DOHH2 (cell line): ENCODE measurements around the gene DEPDC1.

Experiments
- H3F3A ChIP-seq: fragments of 200-600 bp; sonication (generic), shearing (Covaris generic); 2 replicates; pipeline ENCODE4 v1.6.0; 2016; ENCODE audit warnings: antibody characterized with exemption, mild to moderate bottlenecking; ENCODE audit not compliant: control insufficient read depth, insufficient read depth
- H3K27ac ChIP-seq: fragments of 200-600 bp; sonication (generic); 2 replicates; pipeline ENCODE4 v1.5.1; 2014; ENCODE audit warnings: low read depth, mild to moderate bottlenecking, low read length, moderate library complexity
- H3K27me3 ChIP-seq: fragments of 200-600 bp; sonication (generic); 2 replicates; pipeline ENCODE4 v1.6.1; 2014; ENCODE audit warnings: mild to moderate bottlenecking, low read length, mixed read lengths; ENCODE audit not compliant: control insufficient read depth
- H3K36me3 ChIP-seq: fragments of 200-600 bp; sonication (generic); 2 replicates; pipeline ENCODE4 v1.6.1; 2014; ENCODE audit warnings: mild to moderate bottlenecking, low read length, moderate library complexity, mixed read lengths; ENCODE audit not compliant: control insufficient read depth
- H3K4me1 ChIP-seq: fragments of 200-600 bp; sonication (generic); 2 replicates; pipeline ENCODE4 v1.6.1; 2014; ENCODE audit warnings: mild to moderate bottlenecking, low read length, mixed read lengths; ENCODE audit not compliant: control insufficient read depth
- H3K4me2 ChIP-seq: fragments of 200-600 bp; sonication (generic); 2 replicates; pipeline ENCODE4 v1.6.0; 2014; ENCODE audit warnings: mild to moderate bottlenecking, low read length, moderate library complexity
- H3K4me3 ChIP-seq: fragments of 200-600 bp; sonication (generic); 2 replicates; pipeline ENCODE4 v1.5.1; 2014; ENCODE audit warnings: mild to moderate bottlenecking, low read length, mixed read lengths
- H3K79me2 ChIP-seq: fragments of 200-600 bp; sonication (generic); 2 replicates; pipeline ENCODE4 v1.6.1; 2014; ENCODE audit warnings: mild to moderate bottlenecking, low read length, mixed read lengths; ENCODE audit not compliant: control insufficient read depth
- H3K9me2 ChIP-seq: fragments of 200-600 bp; sonication (generic); replicated peaks from 2 replicates; pipeline ENCODE4 v1.6.1; 2014; ENCODE audit warnings: mild to moderate bottlenecking, low read length, mixed read lengths; ENCODE audit not compliant: control insufficient read depth
- H3K9me3 ChIP-seq: fragments of 200-600 bp; sonication (generic); 2 replicates; pipeline ENCODE4 v1.6.1; 2014; ENCODE audit warnings: antibody characterized with exemption, low read length, mixed read lengths; ENCODE audit not compliant: control insufficient read depth, insufficient read depth
- H4K20me1 ChIP-seq: fragments of 200-600 bp; sonication (generic); 2 replicates; pipeline ENCODE4 v1.6.0; 2014; ENCODE audit warnings: low read depth, mild to moderate bottlenecking, antibody characterized with exemption, low read length, moderate library complexity; ENCODE audit not compliant: control insufficient read depth, insufficient read depth
- EZH2phosphoT487 ChIP-seq: fragments of 200-600 bp; sonication (generic); IDR thresholded peaks from 2 replicates; pipeline ENCODE4 v1.6.1; 2017; ENCODE audit warnings: borderline replicate concordance, mild to moderate bottlenecking, antibody characterized with exemption, low read length, moderate library complexity, mixed read lengths
- TF ChIP-seq, protein P1 (sequence below): fragments of 200-600 bp; sonication (generic); IDR thresholded peaks from one replicate; pipeline ENCODE4 v1.5.1; 2014; ENCODE audit warnings: antibody characterized with exemption, mild to moderate bottlenecking, low read depth, low read length; ENCODE audit not compliant: poor library complexity, severe bottlenecking

DEPDC1 gene

DNA sequence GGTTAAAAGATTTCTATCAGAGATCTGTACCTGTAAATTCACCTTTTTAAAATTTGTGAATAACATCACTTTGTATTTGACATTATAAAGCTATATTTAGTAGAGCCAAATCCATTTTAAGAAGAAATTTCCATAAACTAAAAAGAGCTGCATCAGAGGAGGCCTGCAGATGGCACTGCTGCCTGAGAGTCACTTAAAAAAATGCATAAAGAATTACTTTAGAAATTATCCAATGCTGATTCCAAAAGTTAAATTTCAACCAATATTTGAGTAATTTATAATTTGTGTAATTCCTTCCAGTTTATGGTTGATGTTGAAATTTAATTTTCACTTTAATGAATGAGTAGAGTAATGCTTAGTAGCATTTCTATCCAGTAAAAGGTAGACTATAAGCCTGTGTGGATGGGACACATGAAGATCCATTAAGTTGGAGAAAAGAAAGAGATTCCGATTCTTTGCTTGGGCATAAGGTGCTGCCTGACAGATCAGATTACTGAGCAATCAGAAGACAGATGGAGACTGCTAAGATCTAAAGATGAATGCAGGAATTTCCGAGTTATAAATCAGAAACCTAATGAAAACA, 26.4 kb downstream of the DEPDC1 start:
- Histone ChIP-seq H3K27me3 (no peaks in the 10 kb centered on the region), H3K79me2 (no peaks in the 10 kb centered on the region), H4K20me1 (no peaks in the 10 kb centered on the region), H3F3A (peaks cover 23% of the 10 kb centered on the region), H3K4me3 (no peak overlapping the region), H3K27ac (no peak overlapping the region), H3K9me2 (no peaks in the 10 kb centered on the region), H3K4me2 (no peak overlapping the region), H3K4me1 (peaks cover 7% of the 10 kb centered on the region), H3K36me3 (peaks cover 15% of the 10 kb centered on the region), H3K9me3 (no peaks in the 10 kb centered on the region)
- no peak for TF ChIP-seq EZH2phosphoT487
- TF ChIP-seq, protein P1, sequence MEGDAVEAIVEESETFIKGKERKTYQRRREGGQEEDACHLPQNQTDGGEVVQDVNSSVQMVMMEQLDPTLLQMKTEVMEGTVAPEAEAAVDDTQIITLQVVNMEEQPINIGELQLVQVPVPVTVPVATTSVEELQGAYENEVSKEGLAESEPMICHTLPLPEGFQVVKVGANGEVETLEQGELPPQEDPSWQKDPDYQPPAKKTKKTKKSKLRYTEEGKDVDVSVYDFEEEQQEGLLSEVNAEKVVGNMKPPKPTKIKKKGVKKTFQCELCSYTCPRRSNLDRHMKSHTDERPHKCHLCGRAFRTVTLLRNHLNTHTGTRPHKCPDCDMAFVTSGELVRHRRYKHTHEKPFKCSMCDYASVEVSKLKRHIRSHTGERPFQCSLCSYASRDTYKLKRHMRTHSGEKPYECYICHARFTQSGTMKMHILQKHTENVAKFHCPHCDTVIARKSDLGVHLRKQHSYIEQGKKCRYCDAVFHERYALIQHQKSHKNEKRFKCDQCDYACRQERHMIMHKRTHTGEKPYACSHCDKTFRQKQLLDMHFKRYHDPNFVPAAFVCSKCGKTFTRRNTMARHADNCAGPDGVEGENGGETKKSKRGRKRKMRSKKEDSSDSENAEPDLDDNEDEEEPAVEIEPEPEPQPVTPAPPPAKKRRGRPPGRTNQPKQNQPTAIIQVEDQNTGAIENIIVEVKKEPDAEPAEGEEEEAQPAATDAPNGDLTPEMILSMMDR, result peak; percentile 79

DNA sequence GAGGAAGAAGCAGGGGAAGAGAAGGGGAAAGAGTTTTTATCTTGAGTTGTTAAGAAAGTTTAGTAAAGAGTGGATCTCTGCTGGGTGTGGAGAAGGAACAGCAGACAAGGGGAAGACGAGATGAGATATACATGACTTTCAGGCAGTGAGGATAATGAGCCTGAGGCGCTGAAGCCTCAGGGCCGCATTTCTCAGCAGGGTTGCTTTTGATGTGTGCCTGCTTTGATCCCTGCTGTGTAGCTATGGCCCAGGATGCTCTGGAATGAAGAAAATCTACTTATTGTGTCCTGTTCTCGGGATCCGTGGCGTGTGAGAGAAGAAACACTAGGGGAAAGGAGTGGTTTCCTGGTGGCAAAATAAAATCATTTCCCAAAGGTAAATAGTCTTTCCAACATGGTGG, 32.0 kb downstream of the DEPDC1 start:
- H4K20me1 ChIP-seq, result no peaks in the 10 kb centered on the region
- H3K36me3 ChIP-seq, result no peaks in the 10 kb centered on the region
- H3K27me3 ChIP-seq, result no peaks in the 10 kb centered on the region
- H3K9me3 ChIP-seq, result no peaks in the 10 kb centered on the region
- H3K9me2 ChIP-seq, result no peaks in the 10 kb centered on the region
- no peak overlapping the region for H3K4me3 ChIP-seq
- no peak overlapping the region for H3K27ac ChIP-seq
- H3F3A ChIP-seq, result no peaks in the 10 kb centered on the region
- TF ChIP-seq EZH2phosphoT487, result no peak
- TF ChIP-seq, protein P1, result no peak
- no peaks in the 10 kb centered on the region for H3K79me2 ChIP-seq
- H3K4me2 ChIP-seq, result no peak overlapping the region
- no peaks in the 10 kb centered on the region for H3K4me1 ChIP-seq

DNA sequence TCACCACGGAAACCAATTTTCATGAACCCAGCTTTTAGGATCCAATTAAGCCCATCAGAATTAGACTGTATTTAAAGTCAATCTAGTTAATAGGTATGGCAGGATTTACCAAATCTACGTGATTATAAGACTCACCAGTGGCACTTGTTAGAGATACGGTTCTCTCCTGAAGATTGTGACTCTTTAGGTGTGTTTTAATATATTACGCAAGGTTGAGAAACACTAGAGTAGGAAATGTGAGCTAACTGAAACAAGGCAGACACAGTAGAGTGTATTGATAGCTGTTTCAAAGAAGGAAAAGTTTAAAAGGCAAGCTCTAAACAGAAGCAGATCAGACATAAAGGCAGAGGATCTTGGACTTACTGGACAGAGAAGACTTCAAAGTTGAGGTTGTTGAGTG, 35.9 kb downstream of the DEPDC1 start:
- H3F3A ChIP-seq, result no peaks in the 10 kb centered on the region
- TF ChIP-seq, protein P1, result no peak
- no peak for TF ChIP-seq EZH2phosphoT487
- no peaks in the 10 kb centered on the region for H3K9me2 ChIP-seq
- H3K36me3 ChIP-seq, result no peaks in the 10 kb centered on the region
- no peaks in the 10 kb centered on the region for H3K27me3 ChIP-seq
- H3K27ac ChIP-seq, result no peak overlapping the region
- H3K4me2 ChIP-seq, result no peak overlapping the region
- no peaks in the 10 kb centered on the region for H3K9me3 ChIP-seq
- no peak overlapping the region for H3K4me3 ChIP-seq
- no peaks in the 10 kb centered on the region for H3K4me1 ChIP-seq
- H3K79me2 ChIP-seq, result no peaks in the 10 kb centered on the region
- no peaks in the 10 kb centered on the region for H4K20me1 ChIP-seq

DNA sequence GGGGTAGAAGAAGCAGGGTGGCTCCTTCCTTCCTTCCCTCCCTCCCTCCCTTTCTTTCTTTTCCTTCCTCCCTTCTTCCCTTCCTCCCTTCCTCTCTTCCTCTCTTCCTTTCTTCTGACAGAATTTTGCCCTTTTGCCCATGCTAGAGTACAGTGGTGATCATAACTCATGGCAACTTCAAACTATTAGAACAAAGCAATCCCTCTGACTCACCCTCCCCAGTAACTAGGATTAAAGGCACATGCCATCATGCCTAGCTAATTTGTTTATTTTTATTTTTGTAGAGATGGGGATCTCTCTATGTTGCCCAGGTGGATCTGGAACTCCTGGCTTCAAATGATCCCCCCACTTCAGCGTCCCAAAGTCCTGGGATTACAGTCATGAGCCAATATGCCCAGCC, 37.1 kb downstream of the DEPDC1 start:
- Histone ChIP-seq H3F3A (no peaks in the 10 kb centered on the region), H3K36me3 (no peaks in the 10 kb centered on the region), H3K27ac (no peak overlapping the region), H3K79me2 (no peaks in the 10 kb centered on the region), H4K20me1 (no peaks in the 10 kb centered on the region), H3K4me3 (no peak overlapping the region), H3K9me3 (no peaks in the 10 kb centered on the region), H3K4me1 (no peaks in the 10 kb centered on the region), H3K9me2 (no peaks in the 10 kb centered on the region), H3K27me3 (no peaks in the 10 kb centered on the region), H3K4me2 (no peak overlapping the region)
- TF ChIP-seq EZH2phosphoT487, result no peak
- TF ChIP-seq, protein P1, result no peak
